GM13977 (cell line): ENCODE measurements around the gene PRPF31.

Source experiments
- DNase-seq: peaks from one replicate; pipeline ENCODE4 v3.0.0; 2012; ENCODE audit warnings: low spot score
- in situ Hi-C: fragments of 300-500 bp; cut with MboI; formaldehyde crosslinking; loops from one replicate; pipeline ENCODE4 v1.12.0; 2022; ENCODE audit warnings: low sequenced_read_pairs, low pct_unique_long_range_greater_than_20kb, mixed read lengths, inconsistent platforms; ENCODE audit not compliant: unreplicated experiment
- TF ChIP-seq, protein P1 (sequence below): IDR thresholded peaks from 2 replicates; pipeline ENCODE4 v1.5.1; 2012; ENCODE audit warnings: mild to moderate bottlenecking, control low read depth; ENCODE audit not compliant: insufficient read depth; ENCODE audit errors: extremely low read depth, missing control alignments

Gene PRPF31

DNA sequence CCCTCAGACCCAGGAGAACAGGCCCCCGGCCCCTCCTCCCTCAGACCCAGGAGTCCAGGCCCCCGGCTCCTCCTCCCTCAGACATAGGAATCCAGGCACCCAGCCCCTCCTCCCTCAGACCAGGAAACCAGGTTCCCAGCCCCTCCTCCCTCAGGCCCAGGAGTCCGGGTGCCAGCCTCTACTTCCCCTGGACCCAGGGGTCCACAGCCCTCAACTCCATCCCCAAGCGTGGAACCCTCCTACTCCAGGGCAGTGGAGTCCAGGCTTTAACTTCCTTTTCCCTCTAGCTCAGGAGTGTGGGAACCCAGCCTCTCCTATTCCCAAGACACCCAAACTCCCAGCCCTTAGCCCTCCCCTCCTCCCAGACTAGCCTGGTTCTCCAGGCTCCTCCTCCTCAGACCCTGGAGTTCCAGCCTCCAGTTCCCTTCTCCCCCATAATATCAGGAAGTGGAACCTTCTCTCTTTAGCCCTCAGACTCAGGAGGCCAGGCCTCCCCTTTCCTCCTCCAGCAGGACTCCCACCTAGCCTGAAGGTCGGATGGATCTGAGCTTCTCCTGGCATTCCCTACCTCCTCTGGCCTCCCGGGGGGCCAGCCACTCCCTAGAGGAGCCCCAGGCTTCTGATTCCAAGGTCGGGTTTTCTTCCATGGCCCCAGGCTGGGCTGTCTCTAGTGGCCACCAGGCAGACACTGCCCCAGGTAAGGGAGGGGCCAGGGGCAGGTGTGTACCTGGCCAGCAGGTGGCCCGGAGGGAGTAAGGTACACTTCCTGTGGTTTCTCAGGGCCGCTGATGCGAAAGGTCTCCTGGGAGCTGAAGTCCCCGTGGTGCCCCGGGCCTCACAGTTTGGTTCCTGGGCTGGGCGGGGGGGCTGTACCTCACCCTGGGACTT is 57.2 kb downstream of the PRPF31 start, which contains the start of gene TMC4:
Gene TMC4 (minus strand): TSS at position 690 of the 888 bp plus-strand sequence. CDS start 43 bp downstream, at position 647.
- in situ Hi-C loops: no loop called here
- TF ChIP-seq, protein P1, sequence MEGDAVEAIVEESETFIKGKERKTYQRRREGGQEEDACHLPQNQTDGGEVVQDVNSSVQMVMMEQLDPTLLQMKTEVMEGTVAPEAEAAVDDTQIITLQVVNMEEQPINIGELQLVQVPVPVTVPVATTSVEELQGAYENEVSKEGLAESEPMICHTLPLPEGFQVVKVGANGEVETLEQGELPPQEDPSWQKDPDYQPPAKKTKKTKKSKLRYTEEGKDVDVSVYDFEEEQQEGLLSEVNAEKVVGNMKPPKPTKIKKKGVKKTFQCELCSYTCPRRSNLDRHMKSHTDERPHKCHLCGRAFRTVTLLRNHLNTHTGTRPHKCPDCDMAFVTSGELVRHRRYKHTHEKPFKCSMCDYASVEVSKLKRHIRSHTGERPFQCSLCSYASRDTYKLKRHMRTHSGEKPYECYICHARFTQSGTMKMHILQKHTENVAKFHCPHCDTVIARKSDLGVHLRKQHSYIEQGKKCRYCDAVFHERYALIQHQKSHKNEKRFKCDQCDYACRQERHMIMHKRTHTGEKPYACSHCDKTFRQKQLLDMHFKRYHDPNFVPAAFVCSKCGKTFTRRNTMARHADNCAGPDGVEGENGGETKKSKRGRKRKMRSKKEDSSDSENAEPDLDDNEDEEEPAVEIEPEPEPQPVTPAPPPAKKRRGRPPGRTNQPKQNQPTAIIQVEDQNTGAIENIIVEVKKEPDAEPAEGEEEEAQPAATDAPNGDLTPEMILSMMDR: peak; percentile 10
- DNase-seq: no peak

DNA sequence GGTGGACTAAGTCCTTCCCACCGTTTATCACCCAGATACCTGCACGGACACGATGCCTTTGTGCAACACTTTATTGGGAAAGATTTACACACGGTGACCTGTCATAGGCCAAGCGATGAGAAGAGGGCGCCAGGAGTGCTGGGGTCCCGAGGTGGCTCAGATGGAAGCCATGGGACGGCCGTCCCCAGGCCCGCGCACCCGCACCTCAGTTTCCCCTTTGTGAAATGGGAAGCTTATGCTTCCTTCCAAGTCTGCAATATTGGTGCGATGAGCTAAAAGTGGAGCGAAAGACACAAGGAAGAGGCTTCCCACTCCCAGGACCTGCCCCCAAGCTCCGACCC is 57.8 kb downstream of the PRPF31 start:
- DNase-seq: no peak
- in situ Hi-C loops: no loop called here
- TF ChIP-seq, protein P1: no peak

DNA sequence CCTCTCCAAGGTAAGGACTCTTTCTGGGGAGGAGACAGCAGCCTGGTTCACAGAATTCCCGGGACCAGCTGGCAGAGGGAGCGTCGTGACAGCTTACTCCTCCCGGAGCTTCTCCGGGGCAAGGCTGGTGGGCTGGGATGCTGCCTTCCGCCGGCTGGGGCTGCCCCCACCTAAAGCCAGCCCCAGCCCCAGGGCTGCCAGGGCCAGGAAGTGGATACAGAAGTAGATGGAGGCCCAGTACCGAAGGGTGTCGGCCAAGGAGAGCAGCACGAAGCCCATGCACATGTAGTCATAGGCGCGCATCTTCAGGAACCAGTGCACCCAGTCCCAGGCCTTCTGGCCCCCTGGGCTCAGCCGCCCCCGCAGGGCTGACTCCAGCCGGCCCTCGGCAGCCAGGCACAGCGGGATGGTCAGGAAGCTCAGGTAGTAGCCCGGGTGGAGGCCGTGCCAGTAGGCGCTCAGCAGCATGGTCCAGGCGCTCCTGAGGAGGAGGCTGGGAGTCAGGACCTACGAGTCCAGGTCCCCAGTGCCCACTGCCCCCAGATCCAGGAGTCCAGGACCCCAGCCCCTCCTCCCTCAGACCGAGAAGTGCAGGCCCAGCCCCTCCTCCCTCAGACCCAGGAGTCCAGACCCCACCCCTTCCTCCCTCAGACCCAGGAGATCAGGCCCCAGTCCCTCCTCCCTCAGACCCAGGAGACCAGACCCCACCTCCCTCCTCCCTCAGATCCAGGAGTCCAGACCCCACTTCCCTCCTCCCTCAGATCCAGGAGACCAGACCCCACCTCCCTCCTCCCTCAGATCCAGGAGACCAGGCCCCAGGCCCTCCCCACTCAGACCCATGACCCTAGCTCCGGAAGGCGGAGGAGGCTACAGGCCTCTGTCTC is 58.6 kb downstream of the PRPF31 start:
- in situ Hi-C loops: no loop called here

DNA sequence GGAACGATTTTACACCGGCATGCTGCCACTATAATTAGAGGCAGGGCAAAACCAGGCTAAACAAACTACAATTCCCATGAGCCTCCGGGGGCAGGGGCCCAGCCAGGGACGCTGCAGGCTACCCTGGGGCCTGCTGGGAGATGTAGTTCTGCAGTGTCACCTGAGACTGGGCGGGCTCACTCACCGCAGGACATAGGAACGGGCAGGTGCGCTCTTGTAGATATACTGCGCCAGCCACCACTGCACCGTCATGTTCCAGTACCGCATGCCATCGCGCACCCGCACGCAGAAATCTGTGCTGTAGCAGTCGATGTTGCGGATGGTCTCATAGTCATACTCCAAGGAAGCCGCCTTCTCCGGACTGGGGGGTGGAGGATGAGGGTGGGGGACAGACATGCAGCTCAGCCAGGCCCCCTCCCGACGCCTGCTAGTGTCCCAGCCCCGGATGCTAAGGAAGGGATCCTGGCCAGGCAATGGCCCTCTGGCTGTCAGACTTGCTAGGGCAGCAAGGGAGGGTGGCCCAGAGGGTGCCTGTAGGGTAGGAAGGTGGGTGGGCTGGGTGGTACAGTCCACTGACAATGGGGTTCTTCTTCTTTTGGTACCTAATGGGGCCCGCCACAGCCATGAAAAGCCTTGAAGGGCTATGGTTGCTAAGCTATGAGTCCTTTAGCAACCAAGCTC is 63.2 kb downstream of the PRPF31 start:
- TF ChIP-seq, protein P1: no peak
- in situ Hi-C loops: no loop called here
- no peak for DNase-seq

More for the DNA sequence above, 58.6 kb downstream of the PRPF31 start:
- no peak for DNase-seq
- TF ChIP-seq, protein P1: no peak

DNA sequence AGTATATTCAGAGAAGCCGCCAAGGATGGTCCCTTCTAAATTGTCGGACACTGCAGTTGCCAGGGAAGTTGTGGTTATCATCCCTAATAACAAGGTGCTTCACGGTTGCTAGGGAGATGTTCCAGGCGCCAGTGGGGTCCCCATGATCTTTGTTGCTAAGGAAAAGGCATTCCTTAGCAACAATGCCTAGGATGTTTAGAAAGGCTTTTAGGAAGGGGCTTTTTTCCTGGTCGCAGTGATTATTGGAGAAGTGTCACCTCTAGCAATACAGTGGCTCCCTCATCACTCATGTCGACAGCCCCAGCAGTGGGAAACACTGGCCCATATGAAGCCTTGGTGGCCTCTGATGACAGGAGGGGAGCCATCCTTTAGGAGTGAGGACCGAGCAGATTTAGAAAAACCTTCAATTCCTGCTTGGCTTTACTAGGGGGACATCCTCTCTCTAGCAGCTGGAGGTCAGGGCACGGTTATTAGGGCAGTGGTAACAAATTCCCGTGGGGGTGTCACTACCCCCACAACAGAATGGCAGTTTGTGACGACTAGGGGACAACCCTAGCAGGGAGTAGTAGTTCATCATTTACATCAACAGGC is 63.8 kb downstream of the PRPF31 start:
- TF ChIP-seq, protein P1: no peak
- DNase-seq: no peak
- in situ Hi-C loops: no loop called here
